ENCODE measurements around the gene UIMC1. TPM values are rescaled to one million over a fixed set of nuclear protein-coding genes. Genes with fewer than 3 reads are reported as not detected.

Gene UIMC1
- polyA plus RNA-seq, 1 of the 3 experiments (the other 2 are of a cell fraction): 19.9 TPM

DNA sequence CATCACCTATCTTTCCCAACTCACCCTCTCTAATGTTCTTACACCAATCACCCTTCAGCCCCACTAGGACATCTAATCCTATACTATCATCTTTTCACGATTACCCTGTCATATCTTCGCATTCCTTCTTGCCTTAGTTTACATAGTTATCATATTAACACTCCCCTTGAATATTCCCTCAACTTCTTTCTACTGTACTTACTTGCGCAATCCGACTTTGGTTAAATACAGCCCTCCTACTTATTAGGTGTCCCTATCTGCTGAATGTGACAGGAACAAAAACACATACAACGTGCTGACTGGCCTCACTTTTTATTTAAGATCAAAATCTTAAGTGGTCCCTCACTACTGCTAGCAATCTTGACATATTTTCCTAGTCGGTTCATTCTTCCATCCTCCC, 88.0 kb downstream of the UIMC1 start:
- H3K4me3 ChIP-seq (ENCODE audit: low read depth in 2 of 2, low read length in 1 of 2): no peak overlapping the region
- 96% methylated on average over 6 of the region's 6 CpGs for WGBS (ENCODE audit: low lambda C conversion rate)
- no peaks in the 10 kb centered on the region for H3K9me3 ChIP-seq
- no peak overlapping the region for H3K9ac ChIP-seq
- H3F3A ChIP-seq (replicated peaks; ENCODE audit: insufficient read depth): no peaks in the 10 kb centered on the region
- H3K27me3 ChIP-seq (ENCODE audit: insufficient read depth): no peaks in the 10 kb centered on the region
- H3K79me2 ChIP-seq (ENCODE audit: insufficient read depth): no peaks in the 10 kb centered on the region; the same call in 1 of the 2 replicates
- H4K20me1 ChIP-seq (ENCODE audit: insufficient read depth): no peaks in the 10 kb centered on the region; the same call in 1 of the 2 replicates
- POLR2A ChIA-PET: no interaction called here
- no peak overlapping the region for H3K4me2 ChIP-seq
- no peaks in the 10 kb centered on the region for H3K4me1 ChIP-seq (ENCODE audit: control insufficient read depth in 1 of 2, insufficient read depth in 2 of 2, low read depth in 1 of 2, low read length in 1 of 2)
- DNase-seq: no peak
- no peak overlapping the region for H3K27ac ChIP-seq (ENCODE audit: low read depth in 2 of 2, low read length in 1 of 2)
- peaks cover 13 to 28% of the 10 kb centered on the region in 2 experiments for H3K36me3 ChIP-seq (replicated peaks in 1 of 2; ENCODE audit: control insufficient read depth in 1 of 2, insufficient read depth in 2 of 2, low read length in 1 of 2)
- CTCF ChIA-PET: no interaction called here
- no peak for TF ChIP-seq MXI1 (IDR thresholded peaks at IDR 0.05; ENCODE audit: low read depth, low read length)
- TF ChIP-seq NRF1 (IDR thresholded peaks at IDR 0.05; ENCODE audit: low read depth, low read length): no peak
- no peak for TF ChIP-seq CHD2 (IDR thresholded peaks at IDR 0.05; ENCODE audit: low read length, partially characterized antibody)
- no peak for TF ChIP-seq NFIC (IDR thresholded peaks at IDR 0.05; ENCODE audit: borderline replicate concordance)
- TF ChIP-seq, protein P1, sequence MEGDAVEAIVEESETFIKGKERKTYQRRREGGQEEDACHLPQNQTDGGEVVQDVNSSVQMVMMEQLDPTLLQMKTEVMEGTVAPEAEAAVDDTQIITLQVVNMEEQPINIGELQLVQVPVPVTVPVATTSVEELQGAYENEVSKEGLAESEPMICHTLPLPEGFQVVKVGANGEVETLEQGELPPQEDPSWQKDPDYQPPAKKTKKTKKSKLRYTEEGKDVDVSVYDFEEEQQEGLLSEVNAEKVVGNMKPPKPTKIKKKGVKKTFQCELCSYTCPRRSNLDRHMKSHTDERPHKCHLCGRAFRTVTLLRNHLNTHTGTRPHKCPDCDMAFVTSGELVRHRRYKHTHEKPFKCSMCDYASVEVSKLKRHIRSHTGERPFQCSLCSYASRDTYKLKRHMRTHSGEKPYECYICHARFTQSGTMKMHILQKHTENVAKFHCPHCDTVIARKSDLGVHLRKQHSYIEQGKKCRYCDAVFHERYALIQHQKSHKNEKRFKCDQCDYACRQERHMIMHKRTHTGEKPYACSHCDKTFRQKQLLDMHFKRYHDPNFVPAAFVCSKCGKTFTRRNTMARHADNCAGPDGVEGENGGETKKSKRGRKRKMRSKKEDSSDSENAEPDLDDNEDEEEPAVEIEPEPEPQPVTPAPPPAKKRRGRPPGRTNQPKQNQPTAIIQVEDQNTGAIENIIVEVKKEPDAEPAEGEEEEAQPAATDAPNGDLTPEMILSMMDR (IDR thresholded peaks at IDR 0.05): no peak
- TF ChIP-seq RFX5 (IDR thresholded peaks at IDR 0.05; ENCODE audit: low read length): no peak
- TF ChIP-seq MEF2A (IDR thresholded peaks at IDR 0.05; ENCODE audit: borderline replicate concordance, low read depth): no peak
- no peak for TF ChIP-seq RAD21 (IDR thresholded peaks at IDR 0.05; ENCODE audit: low read length)
- H3K9me2 ChIP-seq: no peaks in the 10 kb centered on the region
- no peak overlapping the region for H2AFZ ChIP-seq (ENCODE audit: low read depth)

DNA sequence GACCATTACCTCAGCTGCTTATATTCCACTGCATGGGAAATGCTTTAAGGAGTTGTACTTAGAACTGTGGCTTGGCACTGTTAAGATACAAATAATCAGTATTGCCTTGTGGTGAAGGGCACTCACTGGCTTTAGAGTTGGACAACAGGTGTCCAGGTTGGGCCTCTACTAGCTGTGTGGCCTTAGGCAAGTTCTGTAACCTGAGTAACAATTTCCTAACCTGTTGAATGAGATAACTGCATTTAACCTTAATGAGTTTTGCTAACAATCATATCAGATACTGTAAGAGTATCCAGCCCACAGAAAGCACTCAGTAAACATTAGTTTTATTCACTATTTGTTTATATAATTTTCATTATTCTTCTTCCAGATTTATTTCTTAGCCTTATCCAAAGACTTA, 90.2 kb downstream of the UIMC1 start:
- Histone ChIP-seq H3K9me2 (no peaks in the 10 kb centered on the region), H2AFZ (ENCODE audit: low read depth) (no peak overlapping the region), H4K20me1 (ENCODE audit: insufficient read depth) (no peaks in the 10 kb centered on the region; the same call in 1 of the 2 replicates), H3K27ac (ENCODE audit: low read depth in 2 of 2, low read length in 1 of 2) (no peak overlapping the region), H3K4me2 (no peak overlapping the region), H3K9me3 (no peaks in the 10 kb centered on the region), H3K4me3 (ENCODE audit: low read depth in 2 of 2, low read length in 1 of 2) (no peak overlapping the region), H3F3A (replicated peaks; ENCODE audit: insufficient read depth) (no peaks in the 10 kb centered on the region), H3K4me1 (ENCODE audit: control insufficient read depth in 1 of 2, insufficient read depth in 2 of 2, low read depth in 1 of 2, low read length in 1 of 2) (no peaks in the 10 kb centered on the region), H3K27me3 (ENCODE audit: insufficient read depth) (no peaks in the 10 kb centered on the region), H3K9ac (no peak overlapping the region), H3K36me3 (replicated peaks in 1 of 2; ENCODE audit: control insufficient read depth in 1 of 2, insufficient read depth in 2 of 2, low read length in 1 of 2) (peaks cover 13 to 26% of the 10 kb centered on the region in 2 experiments), H3K79me2 (ENCODE audit: insufficient read depth) (no peaks in the 10 kb centered on the region; the same call in none of the 2 replicates)
- ChIA-PET POLR2A (no interaction called here), CTCF (interaction anchor here (1.0 to 1.8 kb wide), 5 partner anchors 10 to 256 kb away, joined by 3 to 5 read pairs (median 3); no protein-coding TSS in a partner anchor)
- TF ChIP-seq YY1 (IDR thresholded peaks at IDR 0.05; ENCODE audit: low read depth) (no peak), ELF1 (IDR thresholded peaks at IDR 0.05) (no peak), FOXJ3 (CRISPR knock-in tag; IDR thresholded peaks at IDR 0.05) (no peak), RAD21 (IDR thresholded peaks at IDR 0.05; ENCODE audit: low read length) (no peak), POLR2AphosphoS5 (IDR thresholded peaks at IDR 0.05; ENCODE audit: low read depth, low read length) (no peak), NFIC (IDR thresholded peaks at IDR 0.05; ENCODE audit: borderline replicate concordance) (no peak), NRF1 (IDR thresholded peaks at IDR 0.05; ENCODE audit: low read depth, low read length) (no peak), CHD2 (IDR thresholded peaks at IDR 0.05; ENCODE audit: low read length, partially characterized antibody) (no peak), TCF12 (IDR thresholded peaks at IDR 0.05) (no peak), RCOR1 (IDR thresholded peaks at IDR 0.05; ENCODE audit: low read length) (no peak), TAF1 (IDR thresholded peaks at IDR 0.05; ENCODE audit: borderline replicate concordance, low read depth, low read length) (no peak), MEF2A (IDR thresholded peaks at IDR 0.05; ENCODE audit: borderline replicate concordance, low read depth) (no peak), FOSL2 (IDR thresholded peaks at IDR 0.05; ENCODE audit: borderline replicate concordance, low read depth) (no peak), JUND (IDR thresholded peaks at IDR 0.05) (no peak), TEAD4 (IDR thresholded peaks at IDR 0.05; ENCODE audit: borderline replicate concordance, insufficient read depth) (no peak), EP300 (IDR thresholded peaks at IDR 0.05; ENCODE audit: borderline replicate concordance in 1 of 2, low read depth in 1 of 2, low read length in 1 of 2) (no peak)
- TF ChIP-seq, protein P2, sequence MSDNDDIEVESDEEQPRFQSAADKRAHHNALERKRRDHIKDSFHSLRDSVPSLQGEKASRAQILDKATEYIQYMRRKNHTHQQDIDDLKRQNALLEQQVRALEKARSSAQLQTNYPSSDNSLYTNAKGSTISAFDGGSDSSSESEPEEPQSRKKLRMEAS (IDR thresholded peaks at IDR 0.05; ENCODE audit: low read depth): no peak
- TF ChIP-seq, protein P1 (IDR thresholded peaks at IDR 0.05): no peak
- TF ChIP-seq, protein P3, sequence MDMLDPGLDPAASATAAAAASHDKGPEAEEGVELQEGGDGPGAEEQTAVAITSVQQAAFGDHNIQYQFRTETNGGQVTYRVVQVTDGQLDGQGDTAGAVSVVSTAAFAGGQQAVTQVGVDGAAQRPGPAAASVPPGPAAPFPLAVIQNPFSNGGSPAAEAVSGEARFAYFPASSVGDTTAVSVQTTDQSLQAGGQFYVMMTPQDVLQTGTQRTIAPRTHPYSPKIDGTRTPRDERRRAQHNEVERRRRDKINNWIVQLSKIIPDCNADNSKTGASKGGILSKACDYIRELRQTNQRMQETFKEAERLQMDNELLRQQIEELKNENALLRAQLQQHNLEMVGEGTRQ (IDR thresholded peaks at IDR 0.05; ENCODE audit: borderline replicate concordance, low read depth, low read length): no peak
- TF ChIP-seq, protein P4, sequence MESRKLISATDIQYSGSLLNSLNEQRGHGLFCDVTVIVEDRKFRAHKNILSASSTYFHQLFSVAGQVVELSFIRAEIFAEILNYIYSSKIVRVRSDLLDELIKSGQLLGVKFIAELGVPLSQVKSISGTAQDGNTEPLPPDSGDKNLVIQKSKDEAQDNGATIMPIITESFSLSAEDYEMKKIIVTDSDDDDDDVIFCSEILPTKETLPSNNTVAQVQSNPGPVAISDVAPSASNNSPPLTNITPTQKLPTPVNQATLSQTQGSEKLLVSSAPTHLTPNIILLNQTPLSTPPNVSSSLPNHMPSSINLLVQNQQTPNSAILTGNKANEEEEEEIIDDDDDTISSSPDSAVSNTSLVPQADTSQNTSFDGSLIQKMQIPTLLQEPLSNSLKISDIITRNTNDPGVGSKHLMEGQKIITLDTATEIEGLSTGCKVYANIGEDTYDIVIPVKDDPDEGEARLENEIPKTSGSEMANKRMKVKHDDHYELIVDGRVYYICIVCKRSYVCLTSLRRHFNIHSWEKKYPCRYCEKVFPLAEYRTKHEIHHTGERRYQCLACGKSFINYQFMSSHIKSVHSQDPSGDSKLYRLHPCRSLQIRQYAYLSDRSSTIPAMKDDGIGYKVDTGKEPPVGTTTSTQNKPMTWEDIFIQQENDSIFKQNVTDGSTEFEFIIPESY (IDR thresholded peaks at IDR 0.05; ENCODE audit: borderline replicate concordance, low read depth): no peak
- DNase-seq: no peak
